ENCODE measurements around the gene PPIL4. TPM values are rescaled to one million over a fixed set of nuclear protein-coding genes. Genes with fewer than 3 reads are reported as not detected.

PPIL4 gene
- total RNA-seq, 3 donors from 2014 or later, result 34.7 to 46.0 (median 36.2) TPM

- Histone ChIP-seq H3K27ac (no peak overlapping the region), H3K4me3 (no peak overlapping the region), H3K27me3 (no peaks in the 10 kb centered on the region), H3K4me1 (no peaks in the 10 kb centered on the region), H3K36me3 (peaks cover 6% of the 10 kb centered on the region), H3K9me3 (no peaks in the 10 kb centered on the region)
- intact Hi-C loops (cut with DNase I; ENCODE audit: low total_unique reads), result no loop called here
- no peak for DNase-seq (ENCODE audit: low spot score in 2 of 2)
- TF ChIP-seq POLR2A (IDR thresholded peaks at IDR 0.05) (no peak), CTCF (IDR thresholded peaks at IDR 0.05) (no peak), POLR2AphosphoS5 (IDR thresholded peaks at IDR 0.05) (no peak)
Observed at GRCh38 chr6:149534742-149535141, 11.1 kb downstream of the PPIL4 start.

- no peak overlapping the region for H3K27ac ChIP-seq
- no peak overlapping the region for H3K4me3 ChIP-seq
- no peaks in the 10 kb centered on the region for H3K9me3 ChIP-seq
- H3K27me3 ChIP-seq, result no peaks in the 10 kb centered on the region
- H3K36me3 ChIP-seq, result peaks cover 11% of the 10 kb centered on the region
- TF ChIP-seq CTCF (IDR thresholded peaks at IDR 0.05), result no peak
- no peak for TF ChIP-seq POLR2AphosphoS5 (IDR thresholded peaks at IDR 0.05)
- no peak for TF ChIP-seq POLR2A (IDR thresholded peaks at IDR 0.05)
- intact Hi-C loops (cut with DNase I; ENCODE audit: low total_unique reads), result no loop called here
- DNase-seq (ENCODE audit: low spot score in 2 of 2), result no peak
- no peaks in the 10 kb centered on the region for H3K4me1 ChIP-seq
Observed at GRCh38 chr6:149529650-149530049, 16.2 kb downstream of the PPIL4 start.

GRCh38 chr6:149515494-149515893, 30.3 kb downstream of the PPIL4 start:
- H3K4me3 ChIP-seq, result no peak overlapping the region
- peaks cover 8% of the 10 kb centered on the region for H3K36me3 ChIP-seq
- H3K4me1 ChIP-seq, result no peaks in the 10 kb centered on the region
- no peak overlapping the region for H3K27ac ChIP-seq
- no peaks in the 10 kb centered on the region for H3K9me3 ChIP-seq
- no peaks in the 10 kb centered on the region for H3K27me3 ChIP-seq
- TF ChIP-seq CTCF (IDR thresholded peaks at IDR 0.05) (no peak), POLR2AphosphoS5 (IDR thresholded peaks at IDR 0.05) (no peak), POLR2A (IDR thresholded peaks at IDR 0.05) (no peak)
- intact Hi-C loops (cut with DNase I; ENCODE audit: low total_unique reads), result no loop called here
- no peak for DNase-seq (ENCODE audit: low spot score in 2 of 2)

DNA sequence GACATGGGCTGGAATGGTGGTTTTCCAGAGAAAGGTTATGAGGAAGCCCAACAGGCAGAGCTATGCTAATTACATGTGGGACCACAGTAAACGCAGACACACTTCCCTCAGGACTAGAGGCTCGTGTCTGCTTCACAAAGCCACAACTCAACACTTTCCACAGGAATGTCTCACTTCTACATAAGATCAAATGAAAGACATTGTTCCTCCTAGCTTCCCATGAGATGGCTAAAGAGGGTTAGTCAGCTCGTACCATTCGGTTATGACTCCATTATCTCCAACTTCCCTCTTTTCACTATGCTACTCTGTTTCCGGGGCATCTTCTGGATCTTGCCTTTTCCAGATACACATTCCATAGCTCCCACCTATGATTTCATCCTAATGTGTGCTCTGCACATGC, 31.9 kb downstream of the PPIL4 start:
- Histone ChIP-seq H3K4me3 (no peak overlapping the region), H3K27ac (no peak overlapping the region), H3K4me1 (no peaks in the 10 kb centered on the region), H3K36me3 (no peaks in the 10 kb centered on the region), H3K27me3 (no peaks in the 10 kb centered on the region), H3K9me3 (no peaks in the 10 kb centered on the region)
- TF ChIP-seq CTCF (IDR thresholded peaks at IDR 0.05) (no peak), POLR2AphosphoS5 (IDR thresholded peaks at IDR 0.05) (no peak), POLR2A (IDR thresholded peaks at IDR 0.05) (no peak)
- no peak for DNase-seq (ENCODE audit: low spot score in 2 of 2)
- intact Hi-C loops (cut with DNase I; ENCODE audit: low total_unique reads), result no loop called here

DNA sequence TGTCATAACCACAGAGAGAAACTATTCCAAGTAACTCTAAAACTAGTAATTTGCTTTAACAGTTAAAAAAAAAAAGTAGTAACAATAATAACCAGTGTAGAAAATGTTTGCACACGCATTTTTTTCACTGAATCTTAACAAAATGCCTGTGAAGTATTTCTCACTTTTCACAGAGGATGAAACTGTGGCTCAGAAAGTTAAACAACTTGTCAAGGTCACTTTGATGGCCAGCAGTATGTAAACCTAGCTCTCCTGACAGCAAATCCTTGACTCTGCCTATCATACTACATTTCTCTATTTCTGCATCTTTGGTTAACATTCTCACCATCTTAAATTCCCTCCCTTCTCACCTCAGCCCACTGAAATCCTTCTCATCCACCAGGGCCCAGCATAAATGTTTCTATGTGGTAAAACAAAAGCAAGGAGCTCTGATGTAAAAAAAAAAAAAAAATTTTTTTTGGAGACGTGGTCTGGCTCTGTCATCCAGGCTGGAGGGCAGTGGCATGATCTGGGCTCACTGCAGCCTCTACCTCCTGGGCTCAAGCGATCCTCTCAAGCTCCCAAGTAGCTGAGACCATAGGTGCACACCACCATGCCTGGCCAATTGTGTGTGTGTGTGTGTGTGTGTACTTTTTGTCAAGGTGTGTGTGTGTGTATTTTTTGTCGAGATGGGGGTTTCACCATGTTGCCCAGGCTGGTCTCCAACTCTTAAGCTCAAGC, 34.9 kb downstream of the PPIL4 start:
- H3K36me3 ChIP-seq, result no peaks in the 10 kb centered on the region
- no peak for TF ChIP-seq POLR2A (IDR thresholded peaks at IDR 0.05)
- no peak for TF ChIP-seq POLR2AphosphoS5 (IDR thresholded peaks at IDR 0.05)
- TF ChIP-seq CTCF (IDR thresholded peaks at IDR 0.05), result no peak
- intact Hi-C loops (cut with DNase I; ENCODE audit: low total_unique reads), result no loop called here
- DNase-seq (ENCODE audit: low spot score in 2 of 2), result no peak
- H3K4me3 ChIP-seq, result no peak overlapping the region
- H3K4me1 ChIP-seq, result no peaks in the 10 kb centered on the region
- no peaks in the 10 kb centered on the region for H3K27me3 ChIP-seq
- no peaks in the 10 kb centered on the region for H3K9me3 ChIP-seq
- H3K27ac ChIP-seq, result no peak overlapping the region
